Psoas muscle (tissue), 8 donors: ENCODE results near the gene EXD3. TPM values are rescaled to one million over a fixed set of nuclear protein-coding genes. Genes with fewer than 3 reads are reported as not detected.
"Not testable (repeated sequence)": the region's sequence is repeated elsewhere in the genome, so short reads cannot be mapped to it uniquely, and the experiment has no call there.

Experiments used
- ATAC-seq, 4 donors: fragments of 200-7000 bp; cut with Tn5 transposase; one replicate each; pipeline ENCODE4 v1.9.1; 2020; ENCODE audit warnings: moderate library complexity in 3 of 4, mild to moderate bottlenecking in 2 of 4
- DNase-seq, 2 donors: peaks; one replicate each; pipeline ENCODE4 v3.0.0-alpha.2; 2020
- H3K27ac ChIP-seq: fragments of 200-600 bp; one replicate; pipeline ENCODE4 v1.8.0; 2022
- H3K27me3 ChIP-seq, 3 donors: fragments of 200-600 bp in 1 of 3; one replicate each; pipeline versions ENCODE4 v1.6.1 to v1.8.0; 2013 to 2022; ENCODE audit warnings: low read length in 2 of 3, mild to moderate bottlenecking in 2 of 3, moderate library complexity in 1 of 3; ENCODE audit not compliant: insufficient read depth in 3 of 3
- H3K36me3 ChIP-seq, 2 donors: fragments of 200-600 bp in 1 of 2; one replicate each; pipeline versions ENCODE4 v1.6.1 to v1.8.0; 2013 to 2022; ENCODE audit warnings: low read depth in 1 of 2, mild to moderate bottlenecking in 1 of 2, moderate library complexity in 1 of 2; ENCODE audit not compliant: insufficient read depth in 1 of 2
- H3K4me1 ChIP-seq: fragments of 200-600 bp; one replicate; pipeline ENCODE4 v1.8.0; 2022
- H3K4me3 ChIP-seq: fragments of 200-600 bp; one replicate; pipeline ENCODE4 v1.8.0; 2022; ENCODE audit warnings: mild to moderate bottlenecking
- H3K9me3 ChIP-seq: fragments of 200-600 bp; one replicate; pipeline ENCODE4 v1.8.0; 2022
- CTCF ChIP-seq: fragments of 200-600 bp; IDR thresholded peaks from one replicate; pipeline ENCODE4 v1.8.0; 2022; ENCODE audit warnings: antibody characterized with exemption
- WGBS, 3 donors: extraction: QIAGEN DNeasy Blood & Tissue Kit; methylation state at CpG; one replicate each; pipeline versions ENCODE4 v1.1.6 to v1.1.7; 2013; 5-methylcytosine and 5-hydroxymethylcytosine counted together
- intact Hi-C, 2 donors: fragments of 100-400 bp; cut with DNase I; formaldehyde crosslinking; loops; one replicate each; pipeline versions ENCODE4 v1.11.0 to v1.14.2; 2022
- polyA plus RNA-seq, 3 donors: library from polyadenylated mRNA; stranded (reverse); fragments of 200-250 nt; gene quantifications; one replicate each; pipeline ENCODE4 v1.2.3, GENCODE V29; 2013
- total RNA-seq, 4 donors: library from RNA; stranded (reverse); fragmentation: NEBNext Ultra II Directional in 2 of 4; extraction: Animal tissue kit (Norgen Biotek cat#: 25700) in 2 of 4; gene quantifications; one replicate each; pipeline versions ENCODE4 v1.2.1 to v1.2.4, GENCODE V29; 2021 to 2023
- donor health status: healthy with polysubstance abuse.
- donor health status: DM: no; HTN: no; CAD: no; lungs with moderate emphysema.
- donor health status: Bipolar disorder and iron deficiency.
- donor health status: healthy.
- donor health status: DM: yes; HTN: yes; CAD: no.
- donor health status: DM: no; HTN: no; CAD: no.
- donor health status: DM: no; HTN: no; CAD: no.
- donor health status: DM: yes; HTN: yes; CAD: no.

EXD3 gene
- total and polyA plus RNA-seq, 7 donors = 5.7 to 11.2 (median 9.4) TPM

- H3K27me3 ChIP-seq, intact Hi-C loops, H3K4me1 ChIP-seq, H3K27ac ChIP-seq, H3K9me3 ChIP-seq, H3K4me3 ChIP-seq: not testable (repeated sequence)
- 29 to 34% (median 31%) methylated on average over 14 to 15 of the region's 15 CpGs for WGBS, 3 donors
- ATAC-seq (peak in 2 of 4 donors; percentile 2 to 68), DNase-seq (peak; percentile 34 to 69)
- peak; percentile 53 for TF ChIP-seq CTCF
- peaks cover 4 to 62% of the 10 kb centered on the region in 2 donors for H3K36me3 ChIP-seq
These were observed 160.6 kb downstream of the EXD3 start for GRCh38 chr9:137262173-137262908.

Other genes starting within 250 kb of the EXD3 start
- gene ANAPC2, start 234.6 kb downstream of the EXD3 start, total RNA-seq = 10 to 100 TPM; 20.5 to 32.1 (median 24.3) TPM
- gene ANAPC2, start 234.6 kb downstream of the EXD3 start, polyA plus RNA-seq = 10 to 100 TPM; 13.0 to 22.6 (median 21.6) TPM
- gene SSNA1, start 234.5 kb downstream of the EXD3 start, total RNA-seq = 10 to 100 TPM; 51.5 to 65.4 (median 54.4) TPM
- gene SSNA1, start 234.5 kb downstream of the EXD3 start, polyA plus RNA-seq = 100 to 1,000 TPM; 101 to 176 (median 142) TPM
- gene TPRN, start 222.4 kb downstream of the EXD3 start, total RNA-seq = 10 to 100 TPM in 2 of 4 donors, 1 to 10 TPM in 2; 8.0 to 11.3 (median 9.8) TPM
- gene TPRN, start 222.4 kb downstream of the EXD3 start, polyA plus RNA-seq = 10 to 100 TPM in 1 of 3 donors, 1 to 10 TPM in 2; 3.6 to 11.1 (median 6.7) TPM
- 10 to 100 TPM; 31.2 to 40.1 (median 36.0) TPM for gene TMEM203, start 217.5 kb downstream of the EXD3 start, total RNA-seq
- gene TMEM203, start 217.5 kb downstream of the EXD3 start, polyA plus RNA-seq = 10 to 100 TPM; 30.6 to 71.6 (median 47.7) TPM
- 1 to 10 TPM; 2.2 to 4.4 (median 3.7) TPM for gene NDOR1, start 217.5 kb downstream of the EXD3 start, total RNA-seq
- gene NDOR1, start 217.5 kb downstream of the EXD3 start, polyA plus RNA-seq = 1 to 10 TPM; 1.5 to 6.3 (median 6.2) TPM
- gene RNF208, start 200.9 kb downstream of the EXD3 start, total RNA-seq = 10 to 100 TPM in 1 of 4 donors, 1 to 10 TPM in 3; 4.8 to 12.8 (median 8.1) TPM
- 1 to 10 TPM; 5.9 to 6.4 (median 6.1) TPM for gene RNF208, start 200.9 kb downstream of the EXD3 start, polyA plus RNA-seq
- gene CYSRT1, start 198.0 kb downstream of the EXD3 start, total RNA-seq = under 1 TPM in 3 of 4 donors, not detected in 1; 0.18 to 0.77 (median 0.32) TPM
- gene CYSRT1, start 198.0 kb downstream of the EXD3 start, polyA plus RNA-seq = 1 to 10 TPM in 1 of 3 donors, under 1 TPM in 2; 0.08 to 1.1 (median 0.11) TPM
- gene RNF224, start 195.7 kb downstream of the EXD3 start, total RNA-seq = not detected
- under 1 TPM in 1 of 3 donors, not detected in 2; 0.01 TPM for gene RNF224, start 195.7 kb downstream of the EXD3 start, polyA plus RNA-seq
- gene SLC34A3, start 192.3 kb downstream of the EXD3 start, total RNA-seq = not detected
- gene SLC34A3, start 192.3 kb downstream of the EXD3 start, polyA plus RNA-seq = not detected
- gene TUBB4B, start 181.9 kb downstream of the EXD3 start, total RNA-seq = 100 to 1,000 TPM; 111 to 273 (median 230) TPM
- 100 to 1,000 TPM; 350 to 838 (median 389) TPM for gene TUBB4B, start 181.9 kb downstream of the EXD3 start, polyA plus RNA-seq
- not detected for gene STPG3, start 171.9 kb downstream of the EXD3 start, total RNA-seq
- gene STPG3, start 171.9 kb downstream of the EXD3 start, polyA plus RNA-seq = under 1 TPM in 1 of 3 donors, not detected in 2; 0.08 TPM
- gene NELFB, start 167.8 kb downstream of the EXD3 start, total RNA-seq = 10 to 100 TPM; 39.1 to 53.7 (median 42.8) TPM
- 10 to 100 TPM; 43.2 to 74.3 (median 58.5) TPM for gene NELFB, start 167.8 kb downstream of the EXD3 start, polyA plus RNA-seq
- 1 to 10 TPM; 1.7 to 2.3 (median 2.1) TPM for gene TOR4A, start 145.4 kb downstream of the EXD3 start, total RNA-seq
- 1 to 10 TPM in 2 of 3 donors, under 1 TPM in 1; 0.77 to 2.3 (median 1.1) TPM for gene TOR4A, start 145.4 kb downstream of the EXD3 start, polyA plus RNA-seq
- 1 to 10 TPM; 3.5 to 7.5 (median 5.3) TPM for gene NRARP, start 120.9 kb downstream of the EXD3 start, total RNA-seq
- gene NRARP, start 120.9 kb downstream of the EXD3 start, polyA plus RNA-seq = 1 to 10 TPM in 1 of 3 donors, under 1 TPM in 2; 0.73 to 1.4 (median 0.91) TPM
- gene NOXA1, start 231 bp upstream of the EXD3 start, total RNA-seq = 1 to 10 TPM in 3 of 4 donors, under 1 TPM in 1; 0.62 to 5.1 (median 2.5) TPM
- gene NOXA1, start 231 bp upstream of the EXD3 start, polyA plus RNA-seq = 1 to 10 TPM in 1 of 3 donors, under 1 TPM in 2; 0.43 to 1.0 (median 0.83) TPM
- gene ENTPD8, start 18.2 kb upstream of the EXD3 start, total RNA-seq = not detected
- gene ENTPD8, start 18.2 kb upstream of the EXD3 start, polyA plus RNA-seq = under 1 TPM in 1 of 3 donors, not detected in 2; 0.01 TPM
- gene NSMF, start 36.2 kb upstream of the EXD3 start, total RNA-seq = 10 to 100 TPM in 1 of 4 donors, 1 to 10 TPM in 3; 4.8 to 11.2 (median 6.4) TPM
- 10 to 100 TPM in 1 of 3 donors, 1 to 10 TPM in 2; 4.9 to 11.0 (median 5.7) TPM for gene NSMF, start 36.2 kb upstream of the EXD3 start, polyA plus RNA-seq
- 10 to 100 TPM in 3 of 4 donors, 1 to 10 TPM in 1; 6.9 to 22.3 (median 12.8) TPM for gene PNPLA7, start 127.2 kb upstream of the EXD3 start, total RNA-seq
- 1 to 10 TPM; 1.2 to 7.7 (median 3.9) TPM for gene PNPLA7, start 127.2 kb upstream of the EXD3 start, polyA plus RNA-seq
- gene MRPL41, start 128.7 kb upstream of the EXD3 start, total RNA-seq = 100 to 1,000 TPM; 102 to 133 (median 115) TPM
- gene MRPL41, start 128.7 kb upstream of the EXD3 start, polyA plus RNA-seq = 100 to 1,000 TPM in 2 of 3 donors, 10 to 100 TPM in 1; 78.0 to 226 (median 205) TPM
- gene DPH7, start 155.8 kb upstream of the EXD3 start, total RNA-seq = 10 to 100 TPM in 3 of 4 donors, 1 to 10 TPM in 1; 9.1 to 17.8 (median 11.0) TPM
- 10 to 100 TPM; 14.1 to 16.8 (median 15.3) TPM for gene DPH7, start 155.8 kb upstream of the EXD3 start, polyA plus RNA-seq
- 10 to 100 TPM; 11.7 to 21.2 (median 13.3) TPM for gene ZMYND19, start 167.3 kb upstream of the EXD3 start, total RNA-seq
- gene ZMYND19, start 167.3 kb upstream of the EXD3 start, polyA plus RNA-seq = 10 to 100 TPM; 15.2 to 27.2 (median 16.5) TPM
- 10 to 100 TPM in 3 of 4 donors, 1 to 10 TPM in 1; 6.9 to 17.6 (median 14.6) TPM for gene ARRDC1, start 182.5 kb upstream of the EXD3 start, total RNA-seq
- 10 to 100 TPM; 12.6 to 18.9 (median 14.2) TPM for gene ARRDC1, start 182.5 kb upstream of the EXD3 start, polyA plus RNA-seq
- 10 to 100 TPM; 29.2 to 49.6 (median 38.5) TPM for gene EHMT1, start 195.8 kb upstream of the EXD3 start, total RNA-seq
- gene EHMT1, start 195.8 kb upstream of the EXD3 start, polyA plus RNA-seq = 10 to 100 TPM; 29.0 to 31.2 (median 29.6) TPM